Pulmonary artery endothelial cell (primary cell): ENCODE data around the gene PRKAA2. TPM values are rescaled to one million over a fixed set of nuclear protein-coding genes. Genes with fewer than 3 reads are reported as not detected.

Experiments
- DNase-seq: peaks from one replicate; pipeline ENCODE4 v3.0.0-alpha.2; 2011; ENCODE audit warnings: low read depth, low spot score
- total RNA-seq: library from RNA; depleted of rRNA; stranded (reverse); fragments of >200 nt; gene quantifications from 2 replicates; pipeline ENCODE4 v1.2.3, GENCODE V29; 2014

Gene PRKAA2
- total RNA-seq, 1 donor from 2014 or later: 4.3 TPM

GRCh38 chr1:56712150-56712549 lies 67.0 kb downstream of the PRKAA2 start:
- no peak for DNase-seq

- no peak for DNase-seq
Observed at GRCh38 chr1:56713112-56713511, 68.0 kb downstream of the PRKAA2 start.

GRCh38 chr1:56715156-56715555 lies 70.0 kb downstream of the PRKAA2 start:
- DNase-seq: no peak

GRCh38 chr1:56719171-56719570 lies 74.1 kb downstream of the PRKAA2 start:
- DNase-seq: no peak

GRCh38 chr1:56726706-56727105 lies 81.6 kb downstream of the PRKAA2 start:
- DNase-seq: no peak

- no peak for DNase-seq
Observed at GRCh38 chr1:56728964-56729363, 83.8 kb downstream of the PRKAA2 start.

- DNase-seq: no peak
Observed at GRCh38 chr1:56745231-56745630, 100.1 kb downstream of the PRKAA2 start.

- DNase-seq: no peak
Observed at GRCh38 chr1:56754708-56755479, 109.8 kb downstream of the PRKAA2 start.

GRCh38 chr1:56755911-56756310 lies 110.8 kb downstream of the PRKAA2 start:
- no peak for DNase-seq

GRCh38 chr1:56758135-56758534 lies 113.0 kb downstream of the PRKAA2 start:
- no peak for DNase-seq

- DNase-seq: no peak
Observed at GRCh38 chr1:56758794-56759193, 113.7 kb downstream of the PRKAA2 start.

Other genes with a start within 250 kb of the PRKAA2 start
- 18.5 and 28.6 TPM in 2 replicates for gene PLPP3, start 65.8 kb upstream of the PRKAA2 start, total RNA-seq
- not detected in 2 replicates for gene FYB2, start 174.1 kb downstream of the PRKAA2 start, total RNA-seq
- not detected in 2 replicates for gene C8A, start 209.5 kb downstream of the PRKAA2 start, total RNA-seq